K562 (cell line): ENCODE measurements around the gene ACSF3. TPM values are rescaled to one million over a fixed set of nuclear protein-coding genes. Genes with fewer than 3 reads are reported as not detected.

Experiments used
- BDP1 ChIP-seq: IDR thresholded peaks from 3 replicates; pipeline ENCODE4 v1.6.1; 2011; ENCODE audit not compliant: insufficient read length, insufficient read depth
- CBFA2T2 ChIP-seq: fragments of 450-650 bp; conservative IDR thresholded peaks from 2 replicates; pipeline ENCODE4 v1.6.1; 2017; ENCODE audit warnings: mild to moderate bottlenecking
- CBFA2T3 ChIP-seq: fragments of 450-650 bp; IDR thresholded peaks from 2 replicates; pipeline ENCODE4 v1.6.1; 2017
- ELF1 ChIP-seq: fragments of 200-800 bp; sonication (Bioruptor generic); IDR thresholded peaks from 2 replicates; pipeline ENCODE4 v1.6.1; 2016; ENCODE audit warnings: missing genetic modification characterization, missing compliant biosample characterization
- GABPB1 ChIP-seq: sonication (generic); formaldehyde crosslinking; IDR thresholded peaks from 2 replicates; pipeline ENCODE4 v1.8.0; 2022; ENCODE audit warnings: mild to moderate bottlenecking, missing genetic modification reagents
- HLTF ChIP-seq: fragments of 450-650 bp; IDR thresholded peaks from 2 replicates; pipeline ENCODE4 v1.6.1; 2016
- MYBL2 ChIP-seq, 2 experiments: fragments of 450-650 bp in 1 of 2; sonication (generic) in 1 of 2; formaldehyde crosslinking in 1 of 2; IDR thresholded peaks; 2 replicates each; pipeline versions ENCODE4 v1.6.1 to v1.8.1; 2017 to 2022; ENCODE audit warnings: borderline replicate concordance in 1 of 2, inconsistent platforms in 1 of 2, low read depth in 1 of 2, mild to moderate bottlenecking in 1 of 2, missing genetic modification reagents in 1 of 2, moderate library complexity in 1 of 2
- POLR2AphosphoS2 ChIP-seq: IDR thresholded peaks from 2 replicates; pipeline ENCODE4 v1.6.1; 2012; ENCODE audit warnings: low read length, improper control_type of control experiment
- PPARD ChIP-seq: fragments of 250-450 bp; sonication (Bioruptor Pico); IDR thresholded peaks from 2 replicates; pipeline ENCODE4 v1.8.0; 2022; ENCODE audit warnings: inconsistent platforms, mild to moderate bottlenecking, moderate library complexity
- SMAD3 ChIP-seq: fragments of 450-650 bp; formaldehyde crosslinking; conservative IDR thresholded peaks from 2 replicates; pipeline ENCODE4 v1.4.0; 2020; ENCODE audit warnings: mild to moderate bottlenecking
- SMARCB1 ChIP-seq: IDR thresholded peaks from 2 replicates; pipeline ENCODE4 v1.6.1; 2011; ENCODE audit warnings: improper control_type of control experiment, low read depth; ENCODE audit not compliant: insufficient read length
- TFAM ChIP-seq: fragments of 250-450 bp; sonication (Bioruptor Pico); conservative IDR thresholded peaks from 2 replicates; pipeline ENCODE4 v1.5.0; 2021; ENCODE audit warnings: mild to moderate bottlenecking, moderate library complexity
- TSC22D4 ChIP-seq: fragments of 450-650 bp; IDR thresholded peaks from 2 replicates; pipeline ENCODE4 v1.6.1; 2016; ENCODE audit warnings: missing genetic modification characterization, missing biosample characterization, control low read depth
- ZBED1 ChIP-seq: IDR thresholded peaks from 2 replicates; pipeline ENCODE4 v1.6.1; 2014
- ZNF311 ChIP-seq: fragments of 250-450 bp; sonication (Bioruptor Pico); IDR thresholded peaks from 2 replicates; pipeline ENCODE4 v1.4.0; 2020; ENCODE audit warnings: mild to moderate bottlenecking, moderate library complexity
- ZNF707 ChIP-seq: fragments of 250-450 bp; sonication (Bioruptor Pico); conservative IDR thresholded peaks from 2 replicates; pipeline ENCODE4 v1.8.0; 2022; ENCODE audit warnings: inconsistent platforms, mild to moderate bottlenecking, moderate library complexity
- ZSCAN32 ChIP-seq: fragments of 450-650 bp; formaldehyde crosslinking; IDR thresholded peaks from 2 replicates; pipeline ENCODE4 v1.4.0; 2020; ENCODE audit warnings: mild to moderate bottlenecking, moderate library complexity
- polyA plus RNA-seq, 8 experiments: library from polyadenylated mRNA; depleted of rRNA in 4 of 8; stranded (reverse) in 5 of 8; unstranded in 3 of 8; fragments of >200 nt; fragmentation: Nextera tagmentation in 2 of 8; fragmentation: Illumina TruSeq in 1 of 8; extraction: Ambion mirVana in 2 of 8; extraction: Trizol in 1 of 8; gene quantifications; 2 replicates each; pipeline versions ENCODE4 v1.2.1 to v1.2.3, GENCODE V29; 2011 to 2014; ENCODE audit warnings: inconsistent platforms in 1 of 8, missing spikeins in 1 of 8
- total RNA-seq, 7 experiments: library from RNA; depleted of rRNA in 6 of 7; stranded (reverse); fragments of >200 nt in 6 of 7; fragmentation: Illumina TruSeq in 2 of 7; extraction: Trizol in 2 of 7; gene quantifications; 2 replicates each; pipeline versions ENCODE4 v1.2.1 to v1.2.3, GENCODE V29; 2011 to 2021; ENCODE audit warnings: low replicate concordance in 1 of 7
- TF ChIP-seq, protein P1 (sequence below), 2 experiments: fragments of 450-650 bp; formaldehyde crosslinking in 1 of 2; IDR thresholded peaks; 2 replicates each; pipeline versions ENCODE4 v1.4.0 to v1.6.1; 2014 to 2020; ENCODE audit warnings: mild to moderate bottlenecking in 2 of 2, borderline replicate concordance in 1 of 2, low read depth in 1 of 2
- TF ChIP-seq, protein P2 (sequence below): fragments of 250-450 bp; sonication (Bioruptor Pico); IDR thresholded peaks from 2 replicates; pipeline ENCODE4 v1.5.0; 2021; ENCODE audit warnings: mild to moderate bottlenecking, borderline replicate concordance

The ACSF3 gene
- total and polyA plus RNA-seq, 9 of the 15 experiments (the other 6 are each of a cell fraction or from before 2014, with no cell fraction given), result 0.77 to 32.8 (median 14.7) TPM

DNA sequence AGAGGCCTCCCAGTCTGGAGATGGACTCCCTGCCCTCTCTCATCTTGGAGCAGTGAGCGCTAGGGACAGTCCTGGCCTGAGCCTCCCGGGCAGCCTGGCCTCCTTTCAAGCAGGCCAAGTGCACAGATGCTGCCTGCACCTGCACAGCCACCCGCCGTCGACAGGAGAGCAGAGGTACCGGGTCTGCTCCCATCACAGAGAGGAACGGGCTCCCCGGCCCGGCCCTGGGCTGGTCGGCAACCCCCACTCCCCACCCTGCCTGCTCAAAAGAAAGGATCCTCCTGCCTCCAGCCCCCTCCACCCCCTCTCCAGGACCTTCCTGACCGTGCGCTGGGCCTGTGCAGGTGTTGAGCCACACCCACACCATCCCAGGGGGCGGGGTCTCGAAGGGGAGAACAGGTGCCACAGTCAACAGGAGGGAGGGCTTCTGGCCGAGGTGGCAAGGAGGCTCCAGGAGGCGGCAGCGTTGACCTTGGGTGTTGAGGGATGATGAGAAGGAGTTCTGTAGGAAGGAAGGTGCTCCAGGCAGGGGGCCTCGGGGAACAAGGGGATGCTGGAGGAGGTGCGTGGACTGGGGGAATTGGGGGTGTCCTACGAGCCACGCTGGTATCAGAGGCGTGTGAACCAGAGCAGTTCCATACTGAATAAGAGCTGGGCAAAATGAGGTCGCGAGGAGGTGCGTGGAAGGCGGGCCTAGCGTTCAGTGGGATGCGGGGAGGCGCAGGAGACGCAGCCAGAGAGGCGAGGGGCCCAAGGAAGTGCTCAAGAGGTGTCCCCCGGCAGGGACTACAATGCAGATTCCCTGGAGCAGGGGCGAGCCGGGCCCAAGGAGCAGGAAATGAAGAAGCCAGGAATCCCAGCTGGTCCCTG is 76.9 kb downstream of the ACSF3 start (continued):
- TF ChIP-seq, protein P1, sequence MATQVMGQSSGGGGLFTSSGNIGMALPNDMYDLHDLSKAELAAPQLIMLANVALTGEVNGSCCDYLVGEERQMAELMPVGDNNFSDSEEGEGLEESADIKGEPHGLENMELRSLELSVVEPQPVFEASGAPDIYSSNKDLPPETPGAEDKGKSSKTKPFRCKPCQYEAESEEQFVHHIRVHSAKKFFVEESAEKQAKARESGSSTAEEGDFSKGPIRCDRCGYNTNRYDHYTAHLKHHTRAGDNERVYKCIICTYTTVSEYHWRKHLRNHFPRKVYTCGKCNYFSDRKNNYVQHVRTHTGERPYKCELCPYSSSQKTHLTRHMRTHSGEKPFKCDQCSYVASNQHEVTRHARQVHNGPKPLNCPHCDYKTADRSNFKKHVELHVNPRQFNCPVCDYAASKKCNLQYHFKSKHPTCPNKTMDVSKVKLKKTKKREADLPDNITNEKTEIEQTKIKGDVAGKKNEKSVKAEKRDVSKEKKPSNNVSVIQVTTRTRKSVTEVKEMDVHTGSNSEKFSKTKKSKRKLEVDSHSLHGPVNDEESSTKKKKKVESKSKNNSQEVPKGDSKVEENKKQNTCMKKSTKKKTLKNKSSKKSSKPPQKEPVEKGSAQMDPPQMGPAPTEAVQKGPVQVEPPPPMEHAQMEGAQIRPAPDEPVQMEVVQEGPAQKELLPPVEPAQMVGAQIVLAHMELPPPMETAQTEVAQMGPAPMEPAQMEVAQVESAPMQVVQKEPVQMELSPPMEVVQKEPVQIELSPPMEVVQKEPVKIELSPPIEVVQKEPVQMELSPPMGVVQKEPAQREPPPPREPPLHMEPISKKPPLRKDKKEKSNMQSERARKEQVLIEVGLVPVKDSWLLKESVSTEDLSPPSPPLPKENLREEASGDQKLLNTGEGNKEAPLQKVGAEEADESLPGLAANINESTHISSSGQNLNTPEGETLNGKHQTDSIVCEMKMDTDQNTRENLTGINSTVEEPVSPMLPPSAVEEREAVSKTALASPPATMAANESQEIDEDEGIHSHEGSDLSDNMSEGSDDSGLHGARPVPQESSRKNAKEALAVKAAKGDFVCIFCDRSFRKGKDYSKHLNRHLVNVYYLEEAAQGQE (IDR thresholded peaks at IDR 0.05; ENCODE audit: borderline replicate concordance), result peak; percentile 13; the same call in 1 of the 2 replicates
- TF ChIP-seq, protein P1 (CRISPR knock-in tag; IDR thresholded peaks at IDR 0.05; ENCODE audit: low read depth), result no peak
- no peak for TF ChIP-seq MYBL2 (IDR thresholded peaks at IDR 0.05; ENCODE audit: low read depth)
- TF ChIP-seq MYBL2 (CRISPR knock-in tag; IDR thresholded peaks at IDR 0.05; ENCODE audit: borderline replicate concordance), result no peak
- TF ChIP-seq CBFA2T2, result no peak
- no peak for TF ChIP-seq SMAD3 (CRISPR knock-in tag)
- no peak for TF ChIP-seq ZSCAN32 (CRISPR knock-in tag)
- no peak for TF ChIP-seq GABPB1 (CRISPR knock-in tag)
- no peak for TF ChIP-seq TFAM (CRISPR knock-in tag)
- TF ChIP-seq PPARD (CRISPR knock-in tag), result no peak
- TF ChIP-seq CBFA2T3, result no peak
- TF ChIP-seq BDP1, result no peak
- no peak for TF ChIP-seq HLTF
- TF ChIP-seq ZNF707 (CRISPR knock-in tag), result no peak
- no peak for TF ChIP-seq POLR2AphosphoS2
- no peak for TF ChIP-seq ZNF311 (CRISPR knock-in tag)
- no peak for TF ChIP-seq ELF1 (tag)
- TF ChIP-seq TSC22D4 (tag), result no peak
- no peak for TF ChIP-seq SMARCB1
- no peak for TF ChIP-seq ZBED1
- TF ChIP-seq, protein P2, sequence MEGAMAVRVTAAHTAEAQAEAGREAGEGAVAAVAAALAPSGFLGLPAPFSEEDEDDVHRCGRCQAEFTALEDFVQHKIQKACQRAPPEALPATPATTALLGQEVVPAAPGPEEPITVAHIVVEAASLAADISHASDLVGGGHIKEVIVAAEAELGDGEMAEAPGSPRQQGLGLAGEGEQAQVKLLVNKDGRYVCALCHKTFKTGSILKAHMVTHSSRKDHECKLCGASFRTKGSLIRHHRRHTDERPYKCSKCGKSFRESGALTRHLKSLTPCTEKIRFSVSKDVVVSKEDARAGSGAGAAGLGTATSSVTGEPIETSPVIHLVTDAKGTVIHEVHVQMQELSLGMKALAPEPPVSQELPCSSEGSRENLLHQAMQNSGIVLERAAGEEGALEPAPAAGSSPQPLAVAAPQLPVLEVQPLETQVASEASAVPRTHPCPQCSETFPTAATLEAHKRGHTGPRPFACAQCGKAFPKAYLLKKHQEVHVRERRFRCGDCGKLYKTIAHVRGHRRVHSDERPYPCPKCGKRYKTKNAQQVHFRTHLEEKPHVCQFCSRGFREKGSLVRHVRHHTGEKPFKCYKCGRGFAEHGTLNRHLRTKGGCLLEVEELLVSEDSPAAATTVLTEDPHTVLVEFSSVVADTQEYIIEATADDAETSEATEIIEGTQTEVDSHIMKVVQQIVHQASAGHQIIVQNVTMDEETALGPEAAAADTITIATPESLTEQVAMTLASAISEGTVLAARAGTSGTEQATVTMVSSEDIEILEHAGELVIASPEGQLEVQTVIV (CRISPR knock-in tag), result no peak
